GM11168 (cell line): Measurements from ENCODE around the gene USP32.
"Not testable (repeated sequence)": the region's sequence is repeated elsewhere in the genome, so short reads cannot be mapped to it uniquely, and the experiment has no call there.

Experiments used
- in situ Hi-C: fragments of 300-500 bp; cut with MboI; formaldehyde crosslinking; loops from one replicate; pipeline ENCODE4 v1.12.0; 2022; ENCODE audit warnings: low sequenced_read_pairs; ENCODE audit not compliant: unreplicated experiment

Gene USP32

DNA sequence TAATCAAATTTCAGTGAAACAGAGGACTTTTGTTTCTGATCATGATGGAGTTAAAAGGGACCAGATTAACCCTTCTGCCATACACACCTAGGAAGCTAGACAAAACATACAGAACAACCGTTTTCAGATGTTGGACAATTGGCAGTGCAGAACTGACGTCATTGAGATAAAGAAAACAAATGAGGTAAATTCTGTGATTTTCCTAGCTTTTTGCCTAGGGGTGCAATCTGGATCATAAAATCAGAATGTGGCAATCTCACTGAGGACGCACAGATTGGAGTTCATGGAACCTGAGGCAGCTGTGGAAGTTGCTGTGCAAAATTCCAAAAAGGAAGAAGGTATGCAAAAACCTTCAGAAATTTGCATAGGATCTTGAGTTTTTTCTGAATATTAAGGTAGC, 15.0 kb upstream of the USP32 start:
- in situ Hi-C loops, result no loop called here

DNA sequence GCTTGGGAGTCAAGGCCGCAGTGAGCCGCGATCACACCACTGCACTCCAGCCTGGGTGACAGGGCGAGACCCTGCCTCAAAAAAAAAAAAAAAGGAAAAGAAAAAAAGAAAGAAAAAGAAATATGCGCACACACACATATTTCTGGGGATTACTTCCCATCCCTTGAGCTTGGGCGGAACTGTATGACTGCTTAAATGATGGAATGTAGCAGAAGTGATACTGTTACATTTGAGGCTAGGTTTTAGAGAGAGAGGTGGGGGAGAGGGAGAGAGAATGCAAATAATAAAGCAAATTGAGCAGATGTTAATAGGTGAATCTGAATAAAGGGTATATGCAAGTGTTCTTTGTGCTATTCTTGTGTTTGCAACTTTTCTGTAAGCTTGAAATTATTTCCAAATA, 12.0 kb upstream of the USP32 start:
- in situ Hi-C loops, result no loop called here

GRCh38 chr17:60403523-60403810, 11.5 kb upstream of the USP32 start:
- in situ Hi-C loops, result no loop called here

- in situ Hi-C loops, result no loop called here
Observed at GRCh38 chr17:60401819-60402218, 9.9 kb upstream of the USP32 start.

GRCh38 chr17:60398227-60398959, 6.5 kb upstream of the USP32 start:
- in situ Hi-C loops, result no loop called here

GRCh38 chr17:60396412-60396811, 4.5 kb upstream of the USP32 start:
- in situ Hi-C loops, result no loop called here

DNA sequence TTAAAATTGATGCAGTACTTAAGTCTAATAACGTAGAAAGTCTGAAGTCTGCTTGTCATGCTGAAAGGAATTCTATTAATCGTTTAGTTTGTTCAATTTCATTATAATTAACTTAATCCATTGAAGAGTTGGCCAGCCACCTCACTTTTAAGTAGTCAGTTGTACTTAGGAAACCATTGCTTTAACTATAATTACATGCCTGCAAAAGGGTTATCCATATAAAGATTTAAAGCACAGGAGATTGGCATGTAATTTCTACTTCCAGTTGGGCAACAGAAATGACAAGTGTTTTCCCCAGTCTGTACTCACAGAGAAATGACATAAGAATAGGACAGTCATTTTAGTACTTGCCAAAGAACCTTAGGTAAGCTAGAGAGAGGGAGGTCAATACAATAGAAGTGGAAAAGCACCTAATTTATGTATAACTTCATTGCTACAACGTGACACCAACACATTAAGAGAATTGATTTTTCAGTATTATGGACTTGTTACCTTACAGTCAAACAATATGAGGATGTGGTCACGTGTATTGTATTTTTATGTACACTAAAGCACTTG, 3.7 kb upstream of the USP32 start:
- in situ Hi-C loops, result no loop called here

GRCh38 chr17:60393840-60394723, 2.1 kb upstream of the USP32 start:
- in situ Hi-C loops, result no loop called here

- in situ Hi-C loops, result no loop called here
Observed at GRCh38 chr17:60392845-60393702, 1.1 kb upstream of the USP32 start.

- in situ Hi-C loops, result no loop called here
Observed at GRCh38 chr17:60391471-60392041, 377 bp downstream of the USP32 start.

DNA sequence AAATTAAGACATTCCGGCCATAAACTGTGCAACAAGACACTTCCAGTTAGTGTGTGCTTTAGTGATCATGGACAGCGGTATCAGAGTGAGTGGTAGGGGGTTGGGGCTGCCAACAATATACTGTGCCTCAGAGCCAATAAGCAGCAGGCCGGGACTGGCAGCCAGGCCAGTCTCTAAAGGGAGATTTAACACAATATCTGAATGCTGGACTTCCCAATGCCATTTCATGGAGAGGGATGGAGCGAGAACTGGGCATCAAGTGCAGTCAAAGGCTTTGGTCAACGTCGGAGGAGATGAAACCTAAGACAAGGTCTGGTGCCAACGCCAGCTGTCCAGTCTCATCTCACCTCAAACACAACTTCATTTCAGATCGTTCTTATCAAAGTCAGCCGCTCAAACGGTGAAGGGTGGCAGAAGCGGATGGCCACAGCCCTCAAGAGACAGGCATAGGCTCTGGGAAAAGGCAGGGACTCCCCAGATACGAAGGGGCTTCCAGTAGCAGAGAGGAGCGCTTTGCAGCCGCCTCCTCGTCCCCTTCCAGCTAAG, 935 bp downstream of the USP32 start:
- in situ Hi-C loops, result no loop called here

DNA sequence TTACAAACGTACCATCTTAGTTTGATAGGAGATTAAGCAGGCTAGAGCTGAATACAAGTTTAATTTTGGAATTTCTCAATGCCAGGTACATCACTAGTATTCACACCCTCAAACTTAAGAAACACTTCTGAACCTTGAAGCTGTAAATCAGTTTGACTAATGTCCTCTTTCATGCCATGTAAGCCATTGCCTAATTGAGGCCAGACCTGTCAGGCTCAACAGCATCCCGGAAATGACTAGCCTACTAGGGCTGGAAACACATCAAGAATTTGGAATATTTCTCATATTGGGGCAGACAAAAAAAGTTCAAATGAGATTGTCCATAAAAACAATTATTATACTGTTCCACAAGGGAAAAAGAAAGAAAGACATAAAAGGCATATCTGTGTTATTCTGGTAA, 1.7 kb downstream of the USP32 start:
- in situ Hi-C loops, result no loop called here

- in situ Hi-C loops, result no loop called here
Observed at GRCh38 chr17:60388742-60389141, 3.2 kb downstream of the USP32 start.

GRCh38 chr17:60387666-60388065, 4.3 kb downstream of the USP32 start:
- in situ Hi-C loops, result no loop called here

- in situ Hi-C loops, result no loop called here
Observed at GRCh38 chr17:60386147-60387058, 5.5 kb downstream of the USP32 start.

- in situ Hi-C loops, result not testable (repeated sequence)
Observed at GRCh38 chr17:60384921-60385320, 7.0 kb downstream of the USP32 start.

DNA sequence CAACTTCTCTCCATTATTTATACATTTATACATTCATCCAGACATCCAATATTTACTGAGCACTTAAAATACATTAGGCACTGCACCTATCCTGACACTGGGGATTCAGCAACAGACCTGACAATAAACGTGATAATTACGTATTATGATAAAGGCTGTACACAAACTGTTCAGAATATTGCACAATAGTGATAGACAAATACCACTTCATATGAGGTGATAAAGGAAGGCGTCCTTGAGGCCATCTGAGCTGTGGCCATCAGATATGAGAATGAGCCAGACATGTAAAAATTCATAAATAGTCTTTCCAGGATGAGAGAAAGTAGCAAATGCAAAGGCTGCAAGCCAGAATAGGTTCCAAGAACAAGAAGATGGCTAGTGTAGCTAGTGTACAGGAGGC, 8.6 kb downstream of the USP32 start:
- in situ Hi-C loops, result no loop called here

- in situ Hi-C loops, result no loop called here
Observed at GRCh38 chr17:60381958-60382357, 10.0 kb downstream of the USP32 start.

- in situ Hi-C loops, result not testable (repeated sequence)
Observed at GRCh38 chr17:60379461-60379860, 12.5 kb downstream of the USP32 start.
